ENCODE results near the gene DLGAP1. TPM values are rescaled to one million over a fixed set of nuclear protein-coding genes. Genes with fewer than 3 reads are reported as not detected.

DLGAP1 gene
- total and polyA plus RNA-seq, 10 of the 15 experiments (the other 5 are each of a cell fraction or from before 2014, with no cell fraction given) = 0.23 to 27.6 (median 1.9) TPM

DNA sequence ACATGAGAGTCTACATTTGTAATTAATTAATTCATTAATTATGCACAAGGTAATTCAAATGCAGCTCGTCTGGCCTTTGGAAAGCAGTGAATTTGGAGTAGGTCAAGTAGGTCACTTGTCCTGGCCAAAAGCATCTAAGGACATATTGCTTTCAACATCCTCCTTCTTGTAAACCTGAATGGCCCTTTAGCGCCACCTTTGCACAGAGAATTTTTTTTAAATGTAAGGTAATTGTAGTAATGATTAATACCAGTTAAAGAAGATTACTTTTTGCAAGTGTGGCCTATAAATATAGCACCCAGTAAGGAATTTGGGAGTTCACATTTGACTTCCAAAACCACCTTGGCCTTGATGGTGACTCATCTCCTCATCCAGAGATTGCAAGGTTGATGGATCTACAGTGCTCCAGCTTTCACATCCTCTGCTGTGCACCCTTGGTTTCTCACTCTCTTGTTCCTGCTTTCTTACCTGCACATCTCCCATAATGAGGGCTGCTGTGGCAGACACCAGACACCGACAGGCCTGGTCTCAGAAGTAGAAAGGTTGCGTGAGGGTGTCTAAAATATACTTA is 523.5 kb downstream of the DLGAP1 start (continued):
- TF ChIP-seq, protein P1, sequence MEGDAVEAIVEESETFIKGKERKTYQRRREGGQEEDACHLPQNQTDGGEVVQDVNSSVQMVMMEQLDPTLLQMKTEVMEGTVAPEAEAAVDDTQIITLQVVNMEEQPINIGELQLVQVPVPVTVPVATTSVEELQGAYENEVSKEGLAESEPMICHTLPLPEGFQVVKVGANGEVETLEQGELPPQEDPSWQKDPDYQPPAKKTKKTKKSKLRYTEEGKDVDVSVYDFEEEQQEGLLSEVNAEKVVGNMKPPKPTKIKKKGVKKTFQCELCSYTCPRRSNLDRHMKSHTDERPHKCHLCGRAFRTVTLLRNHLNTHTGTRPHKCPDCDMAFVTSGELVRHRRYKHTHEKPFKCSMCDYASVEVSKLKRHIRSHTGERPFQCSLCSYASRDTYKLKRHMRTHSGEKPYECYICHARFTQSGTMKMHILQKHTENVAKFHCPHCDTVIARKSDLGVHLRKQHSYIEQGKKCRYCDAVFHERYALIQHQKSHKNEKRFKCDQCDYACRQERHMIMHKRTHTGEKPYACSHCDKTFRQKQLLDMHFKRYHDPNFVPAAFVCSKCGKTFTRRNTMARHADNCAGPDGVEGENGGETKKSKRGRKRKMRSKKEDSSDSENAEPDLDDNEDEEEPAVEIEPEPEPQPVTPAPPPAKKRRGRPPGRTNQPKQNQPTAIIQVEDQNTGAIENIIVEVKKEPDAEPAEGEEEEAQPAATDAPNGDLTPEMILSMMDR (IDR thresholded peaks at IDR 0.05 in 2 of 3, conservative IDR thresholded peaks at IDR 0.05 in 1 of 3; ENCODE audit: control insufficient read depth in 2 of 3, extremely low read depth in 1 of 3, insufficient read depth in 1 of 3, low read depth in 3 of 3, low read length in 3 of 3) = no peak

GRCh38 chr18:3931013-3931315 is 524.1 kb downstream of the DLGAP1 start:
- ChIA-PET RAD21 (ENCODE audit: unreplicated experiment) (no interaction called here), SMC1A (ENCODE audit: uncharacterized antibody, unreplicated experiment) (interaction anchor here (0.8 to 2.0 kb wide), 3 partner anchors 10 to 168 kb away, joined by 3 to 6 read pairs (median 3); no protein-coding TSS in a partner anchor), CTCF (interaction anchor here (0.7 to 1.7 kb wide), 3 partner anchors 9 to 159 kb away, joined by 3 to 7 read pairs (median 3); no protein-coding TSS in a partner anchor), POLR2A (interaction anchor here (0.8 kb wide), 1 partner anchor 28 kb away, joined by 4 read pairs; no protein-coding TSS in a partner anchor)
- ATAC-seq (no peak), FAIRE-seq (no peak), DNase-seq (ENCODE audit: low read depth, low spot score) (no peak)
- Histone ChIP-seq H3K4me2 (ENCODE audit: control insufficient read depth, insufficient read depth) (no peak overlapping the region), H3K36me3 (ENCODE audit: control insufficient read depth in 2 of 2, insufficient read depth in 2 of 2, low read length in 1 of 2) (no peaks in the 10 kb centered on the region; a peak in 1 of 4 replicates), H3K79me2 (ENCODE audit: control insufficient read depth, insufficient read depth, low read length) (no peaks in the 10 kb centered on the region), H3K4me1 (ENCODE audit: control insufficient read depth, insufficient read depth, low read length) (no peaks in the 10 kb centered on the region), H3K27me3 (replicated peaks in 1 of 2; ENCODE audit: control insufficient read depth in 2 of 2, insufficient read depth in 2 of 2, low read length in 1 of 2) (no peaks in the 10 kb centered on the region), H3K9ac (ENCODE audit: control insufficient read depth, insufficient read depth, low read length) (no peak overlapping the region), H2AFZ (ENCODE audit: control insufficient read depth, low read depth, low read length) (no peak overlapping the region), H3K9me3 (replicated peaks; ENCODE audit: control insufficient read depth, insufficient read depth, low read length) (no peaks in the 10 kb centered on the region), H3K27ac (ENCODE audit: control insufficient read depth, insufficient read depth) (no peak overlapping the region), H4K20me1 (ENCODE audit: control insufficient read depth, insufficient read depth) (no peaks in the 10 kb centered on the region), H3K4me3 (no peak overlapping the region)
- intact Hi-C loops (cut with micrococcal nuclease; ENCODE audit: unreplicated experiment) = no loop called here
- no peak for TF ChIP-seq RELA (IDR thresholded peaks at IDR 0.05; ENCODE audit: borderline replicate concordance, partially characterized antibody)
- no peak for TF ChIP-seq SREBF1 (IDR thresholded peaks at IDR 0.05; ENCODE audit: low read length)
- no peak for TF ChIP-seq CHD2 (IDR thresholded peaks at IDR 0.05; ENCODE audit: borderline replicate concordance, low read depth, low read length)
- TF ChIP-seq NKRF (conservative IDR thresholded peaks at IDR 0.05) = no peak
- TF ChIP-seq BRCA1 (IDR thresholded peaks at IDR 0.05; ENCODE audit: low read depth, low read length) = no peak
- TF ChIP-seq SPI1 (IDR thresholded peaks at IDR 0.05; ENCODE audit: borderline replicate concordance, insufficient read depth, low read depth, low read length) = no peak
- TF ChIP-seq CBX3 (IDR thresholded peaks at IDR 0.05; ENCODE audit: borderline replicate concordance, low read depth) = no peak
- TF ChIP-seq PAX8 (IDR thresholded peaks at IDR 0.05) = no peak
- no peak for TF ChIP-seq ZNF622 (IDR thresholded peaks at IDR 0.05)
- TF ChIP-seq NRF1 (conservative IDR thresholded peaks at IDR 0.05; ENCODE audit: low read depth, low read length) = no peak
- no peak for TF ChIP-seq SMC3 (IDR thresholded peaks at IDR 0.05; ENCODE audit: borderline replicate concordance, low read length)
- TF ChIP-seq, protein P2, sequence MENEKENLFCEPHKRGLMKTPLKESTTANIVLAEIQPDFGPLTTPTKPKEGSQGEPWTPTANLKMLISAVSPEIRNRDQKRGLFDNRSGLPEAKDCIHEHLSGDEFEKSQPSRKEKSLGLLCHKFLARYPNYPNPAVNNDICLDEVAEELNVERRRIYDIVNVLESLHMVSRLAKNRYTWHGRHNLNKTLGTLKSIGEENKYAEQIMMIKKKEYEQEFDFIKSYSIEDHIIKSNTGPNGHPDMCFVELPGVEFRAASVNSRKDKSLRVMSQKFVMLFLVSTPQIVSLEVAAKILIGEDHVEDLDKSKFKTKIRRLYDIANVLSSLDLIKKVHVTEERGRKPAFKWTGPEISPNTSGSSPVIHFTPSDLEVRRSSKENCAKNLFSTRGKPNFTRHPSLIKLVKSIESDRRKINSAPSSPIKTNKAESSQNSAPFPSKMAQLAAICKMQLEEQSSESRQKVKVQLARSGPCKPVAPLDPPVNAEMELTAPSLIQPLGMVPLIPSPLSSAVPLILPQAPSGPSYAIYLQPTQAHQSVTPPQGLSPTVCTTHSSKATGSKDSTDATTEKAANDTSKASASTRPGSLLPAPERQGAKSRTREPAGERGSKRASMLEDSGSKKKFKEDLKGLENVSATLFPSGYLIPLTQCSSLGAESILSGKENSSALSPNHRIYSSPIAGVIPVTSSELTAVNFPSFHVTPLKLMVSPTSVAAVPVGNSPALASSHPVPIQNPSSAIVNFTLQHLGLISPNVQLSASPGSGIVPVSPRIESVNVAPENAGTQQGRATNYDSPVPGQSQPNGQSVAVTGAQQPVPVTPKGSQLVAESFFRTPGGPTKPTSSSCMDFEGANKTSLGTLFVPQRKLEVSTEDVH (IDR thresholded peaks at IDR 0.05; ENCODE audit: low read depth, partially characterized antibody) = no peak
- no TSS peak for BruUV-seq (replicated peaks)
- in situ Hi-C loops (cut with MboI) = no loop called here
- WGBS (ENCODE audit: insufficient coverage, insufficient replicate concordance, low lambda C conversion rate, missing lambda C conversion rate) = 61% methylated on average over 6 of the region's 6 CpGs
